NCI-H748 (cell line): ENCODE measurements around the gene SLC1A6.
"Not testable (repeated sequence)": the region's sequence is repeated elsewhere in the genome, so short reads cannot be mapped to it uniquely, and the experiment has no call there.

ENCODE experiments used
- DNase-seq: peaks from one replicate; lab custom pipeline; 2025; ENCODE audit not compliant: unreplicated experiment; lab: John Stamatoyannopoulos, UW

Gene SLC1A6

GRCh38 chr19:14959263-14959662, 20.4 kb downstream of the SLC1A6 start:
- no peak for DNase-seq

- no peak for DNase-seq
Observed at GRCh38 chr19:14957464-14957863, 22.2 kb downstream of the SLC1A6 start.

GRCh38 chr19:14954071-14954655, 25.5 kb downstream of the SLC1A6 start:
- peak; percentile 5 for DNase-seq

DNA sequence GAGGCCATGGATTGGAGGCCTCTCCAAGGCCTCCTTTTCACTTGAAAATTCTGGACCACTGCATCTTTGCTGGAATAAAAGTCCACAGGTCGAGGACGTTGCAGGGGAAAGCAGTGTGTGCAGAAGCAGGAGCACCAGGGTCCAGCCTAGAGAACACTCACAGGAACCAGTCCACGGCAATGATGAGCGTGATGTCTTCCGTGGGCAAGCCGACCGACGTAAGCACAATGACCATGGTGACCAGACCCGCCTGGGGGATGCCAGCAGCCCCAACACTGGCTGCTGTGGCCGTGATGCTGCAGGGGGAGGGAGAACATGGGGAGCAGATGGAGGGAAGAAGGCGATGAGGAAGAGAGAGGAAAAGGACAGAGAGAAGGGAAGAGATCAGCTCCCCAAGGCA, 26.9 kb downstream of the SLC1A6 start:
- no peak for DNase-seq

GRCh38 chr19:14950421-14950820, 29.2 kb downstream of the SLC1A6 start:
- no peak for DNase-seq

DNA sequence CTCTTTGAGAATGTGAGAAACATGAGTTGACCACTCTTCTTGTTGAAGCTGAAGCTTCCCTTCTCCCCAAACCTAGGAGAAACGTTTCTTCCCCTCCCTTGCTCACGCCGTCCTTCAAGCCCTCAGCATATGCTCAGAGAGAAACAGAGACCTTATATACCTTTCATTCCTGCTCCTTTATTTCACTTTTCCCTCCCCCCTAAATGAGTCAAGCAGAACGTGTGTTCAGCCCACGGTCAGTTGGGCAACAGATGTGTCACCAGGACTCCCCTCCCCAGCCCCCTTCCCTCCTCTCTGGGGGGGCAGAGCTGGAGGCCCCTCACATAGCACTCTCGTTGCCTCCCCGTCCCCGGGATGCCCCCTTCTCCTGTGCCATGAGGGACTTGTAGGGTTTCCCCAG, 29.8 kb downstream of the SLC1A6 start:
- no peak for DNase-seq

GRCh38 chr19:14949413-14949812, 30.3 kb downstream of the SLC1A6 start:
- not testable (repeated sequence) for DNase-seq

- no peak for DNase-seq
Observed at GRCh38 chr19:14944456-14944855, 35.2 kb downstream of the SLC1A6 start.

DNA sequence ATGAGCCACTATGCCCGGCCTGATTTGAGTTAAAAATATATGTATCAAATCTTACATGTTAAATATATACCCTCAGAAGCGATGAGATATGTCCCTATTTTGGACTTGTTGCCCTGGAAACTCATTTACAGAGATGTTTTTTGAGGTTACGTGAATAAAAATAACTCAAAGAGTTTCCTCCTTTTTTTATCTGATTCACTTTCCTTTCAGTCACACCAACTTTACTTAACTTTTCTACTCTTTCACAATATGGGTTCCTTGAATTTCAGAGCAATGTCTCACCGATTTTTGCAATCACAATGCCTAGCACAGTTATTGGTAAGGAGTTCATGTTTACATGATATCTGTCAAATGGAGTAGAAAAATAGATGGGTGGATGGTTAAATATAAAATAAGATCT, 36.1 kb downstream of the SLC1A6 start:
- no peak for DNase-seq

- DNase-seq = no peak
Observed at GRCh38 chr19:14941189-14941588, 38.5 kb downstream of the SLC1A6 start, which contains the start of gene OR7C2. Gene OR7C2 (plus strand): TSS chr19:14941489. CDS start chr19:14941489, 0 bp downstream.

GRCh38 chr19:14940266-14940665, 39.4 kb downstream of the SLC1A6 start:
- no peak for DNase-seq

- no peak for DNase-seq
Observed at GRCh38 chr19:14933506-14933905, 46.2 kb downstream of the SLC1A6 start.

DNA sequence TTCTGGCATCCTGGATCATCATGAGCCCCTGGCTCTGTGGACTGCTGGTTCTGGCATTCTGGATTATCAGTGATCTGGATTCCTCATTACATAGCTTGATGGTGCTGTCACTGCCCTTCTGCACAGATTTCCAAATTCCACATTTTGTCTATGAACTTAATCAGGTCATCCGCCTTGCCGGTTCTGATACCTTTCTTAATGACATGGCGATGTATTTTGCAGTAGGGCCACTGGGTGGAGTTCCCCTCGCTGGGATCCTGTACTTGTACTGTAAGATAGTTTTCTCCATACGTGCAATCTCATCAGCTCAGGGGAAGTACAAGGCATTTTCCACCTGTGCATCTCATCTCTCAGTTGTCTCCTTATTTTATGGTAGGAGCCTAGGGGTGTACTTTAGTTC, 62.8 kb downstream of the SLC1A6 start:
- DNase-seq = no peak

GRCh38 chr19:14915116-14915515, 64.5 kb downstream of the SLC1A6 start:
- no peak for DNase-seq

DNA sequence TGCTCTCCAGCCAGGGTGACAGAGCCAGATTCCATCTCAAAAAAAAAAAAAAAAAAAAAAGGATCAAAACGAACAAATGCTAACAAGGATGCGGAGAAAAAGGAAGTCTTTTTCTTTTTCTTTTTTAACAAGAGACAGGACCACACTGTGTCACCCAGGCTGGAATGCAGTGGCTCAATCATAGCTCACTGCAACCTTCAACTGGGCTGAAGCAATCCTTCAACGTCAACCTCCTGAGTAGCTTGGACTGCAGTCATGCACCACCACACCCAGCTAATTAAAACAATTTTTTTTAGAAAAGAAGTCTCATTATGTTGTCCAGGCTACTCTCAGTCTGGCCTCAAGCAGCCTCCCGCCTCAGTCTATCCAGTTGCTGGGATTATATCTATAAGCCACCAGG, 73.0 kb downstream of the SLC1A6 start:
- no peak for DNase-seq

DNA sequence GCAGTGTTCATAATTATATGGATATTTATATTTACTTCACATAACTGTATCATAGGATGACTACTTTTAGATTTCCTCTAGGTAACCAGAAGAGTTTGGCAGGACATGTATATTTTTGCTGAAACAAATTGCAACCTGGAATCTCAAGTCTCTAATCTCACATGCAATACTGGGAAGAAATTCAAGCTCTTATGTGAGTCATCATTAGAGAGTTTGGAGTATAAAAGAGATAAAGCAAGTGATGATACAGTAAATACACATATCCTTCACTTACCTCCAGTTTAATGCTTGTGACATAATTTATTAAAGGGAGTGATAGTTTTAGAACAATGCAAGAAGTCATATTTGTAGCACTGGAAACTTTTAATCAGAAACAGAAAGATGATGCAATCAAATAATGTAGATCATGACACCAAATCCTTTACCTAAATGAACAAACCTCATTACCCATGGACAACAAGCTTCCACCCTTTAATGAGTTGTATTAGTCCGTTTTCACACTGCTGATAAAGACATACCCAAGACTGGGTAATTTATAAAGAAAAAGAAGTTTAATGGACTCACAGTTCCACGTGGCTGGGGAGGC, 77.9 kb downstream of the SLC1A6 start:
- no peak for DNase-seq
